Trophoblast cell (in vitro differentiated cells and primary cell): ENCODE data around the gene ATG7.

ENCODE experiments used
- DNase-seq, 2 donors: peaks; one replicate each; pipeline ENCODE4 v3.0.0-alpha.2; 2016
- H2AFZ ChIP-seq: 2 replicates; pipeline ENCODE4 v1.6.1; 2013; ENCODE audit warnings: low read length, moderate library complexity, mild to moderate bottlenecking; ENCODE audit not compliant: insufficient read depth, poor library complexity
- H2AK5ac ChIP-seq: 2 replicates; pipeline ENCODE4 v1.6.1; 2013; ENCODE audit warnings: mild to moderate bottlenecking, low read length
- H2BK120ac ChIP-seq: 2 replicates; pipeline ENCODE4 v1.6.1; 2013; ENCODE audit warnings: low read length, mild to moderate bottlenecking, moderate library complexity; ENCODE audit not compliant: insufficient read depth, poor library complexity
- H2BK12ac ChIP-seq: 2 replicates; pipeline ENCODE4 v1.6.1; 2013; ENCODE audit warnings: mild to moderate bottlenecking, low read length, moderate library complexity
- H2BK5ac ChIP-seq: 2 replicates; pipeline ENCODE4 v1.6.1; 2013; ENCODE audit warnings: low read length, low read depth, moderate library complexity, mild to moderate bottlenecking; ENCODE audit not compliant: poor library complexity
- H3K14ac ChIP-seq: 2 replicates; pipeline ENCODE4 v1.6.1; 2013; ENCODE audit warnings: mild to moderate bottlenecking, low read length
- H3K18ac ChIP-seq: 2 replicates; pipeline ENCODE4 v1.6.1; 2013; ENCODE audit warnings: mild to moderate bottlenecking, low read length
- H3K23ac ChIP-seq: 2 replicates; pipeline ENCODE4 v1.6.1; 2013; ENCODE audit warnings: low read length
- H3K27ac ChIP-seq: 2 replicates; pipeline ENCODE4 v1.5.1; 2013; ENCODE audit warnings: low read depth, mild to moderate bottlenecking, inconsistent platforms, low read length, moderate library complexity
- H3K27me3 ChIP-seq: 2 replicates; pipeline ENCODE4 v1.6.1; 2013; ENCODE audit warnings: inconsistent platforms, mild to moderate bottlenecking, low read length, moderate library complexity; ENCODE audit not compliant: insufficient read depth
- H3K36me3 ChIP-seq, 2 experiments: 1 replicate in 1 of 2; 2 replicates in 1 of 2; pipeline ENCODE4 v1.6.1; 2013; ENCODE audit warnings: low read length in 2 of 2, mild to moderate bottlenecking in 2 of 2, moderate library complexity in 1 of 2; ENCODE audit not compliant: insufficient read depth in 2 of 2, control insufficient read depth in 1 of 2
- H3K4ac ChIP-seq: 2 replicates; pipeline ENCODE4 v1.6.1; 2013; ENCODE audit warnings: low read depth, mild to moderate bottlenecking, low read length, moderate library complexity
- H3K4me1 ChIP-seq, 2 experiments: 1 replicate in 1 of 2; 2 replicates in 1 of 2; pipeline ENCODE4 v1.6.1; 2013; ENCODE audit warnings: low read length in 2 of 2, mild to moderate bottlenecking in 2 of 2, moderate library complexity in 1 of 2; ENCODE audit not compliant: insufficient read depth in 2 of 2, control insufficient read depth in 1 of 2
- H3K4me2 ChIP-seq: 2 replicates; pipeline ENCODE4 v1.6.1; 2013; ENCODE audit warnings: inconsistent platforms, mild to moderate bottlenecking, low read length, moderate library complexity
- H3K4me3 ChIP-seq: 2 replicates; pipeline ENCODE4 v1.5.1; 2013; ENCODE audit warnings: mild to moderate bottlenecking, low read depth, low read length, inconsistent platforms
- H3K79me1 ChIP-seq: one replicate; pipeline ENCODE4 v1.6.1; 2013; ENCODE audit warnings: low read length
- H3K79me2 ChIP-seq: 2 replicates; pipeline ENCODE4 v1.6.1; 2013; ENCODE audit warnings: low read length, mild to moderate bottlenecking; ENCODE audit not compliant: control insufficient read depth, insufficient read depth, poor library complexity
- H3K9ac ChIP-seq: 2 replicates; pipeline ENCODE4 v1.6.1; 2013; ENCODE audit warnings: mild to moderate bottlenecking, low read length
- H3K9me3 ChIP-seq: 2 replicates; pipeline ENCODE4 v1.6.1; 2013; ENCODE audit warnings: low read depth, mild to moderate bottlenecking, control low read depth, inconsistent platforms, low read length; ENCODE audit not compliant: insufficient read depth
- H4K12ac ChIP-seq: 2 replicates; pipeline ENCODE4 v1.6.1; 2013; ENCODE audit warnings: low read depth, mild to moderate bottlenecking, low read length, moderate library complexity
- H4K8ac ChIP-seq: 2 replicates; pipeline ENCODE4 v1.6.1; 2013; ENCODE audit warnings: low read depth, mild to moderate bottlenecking, low read length, moderate library complexity
- H4K91ac ChIP-seq: one replicate; pipeline ENCODE4 v1.6.1; 2013; ENCODE audit warnings: low read depth, mild to moderate bottlenecking, low read length, moderate library complexity
- WGBS: extraction: QIAGEN DNeasy Blood & Tissue Kit; methylation state at CpG from one replicate; pipeline ENCODE4 v1.1.7; 2013; ENCODE audit warnings: missing lambda C conversion rate; ENCODE audit not compliant: insufficient read length, insufficient coverage; ENCODE audit errors: extremely low coverage; 5-methylcytosine and 5-hydroxymethylcytosine counted together

ATG7 gene

GRCh38 chr3:11552289-11553264, 280.4 kb downstream of the ATG7 start:
- Histone ChIP-seq H4K12ac (no peak overlapping the region), H3K4me3 (no peak overlapping the region), H3K4me2 (no peak overlapping the region), H3K9me3 (peaks cover 3% of the 10 kb centered on the region), H2AFZ (no peak overlapping the region), H3K14ac (no peak overlapping the region), H4K8ac (no peak overlapping the region), H3K79me2 (no peaks in the 10 kb centered on the region), H3K79me1 (no peaks in the 10 kb centered on the region), H4K91ac (no peak overlapping the region), H3K4me1 (no peaks in the 10 kb centered on the region), H2BK12ac (no peak overlapping the region), H3K18ac (no peak overlapping the region), H3K27ac (no peak overlapping the region), H3K4ac (no peak overlapping the region), H2AK5ac (no peak overlapping the region), H3K23ac (no peak overlapping the region), H2BK5ac (no peak overlapping the region), H2BK120ac (no peak overlapping the region), H3K27me3 (no peaks in the 10 kb centered on the region), H3K9ac (no peak overlapping the region), H3K36me3 (peaks cover 44% of the 10 kb centered on the region in 2 experiments)
- WGBS, result no CpG with 5 or more reads among the region's 16 CpGs
- DNase-seq, result no peak

- no peak overlapping the region for H3K9ac ChIP-seq
- no peak overlapping the region for H4K12ac ChIP-seq
- H3K4me3 ChIP-seq, result no peak overlapping the region
- H3K79me2 ChIP-seq, result no peaks in the 10 kb centered on the region
- H2BK120ac ChIP-seq, result no peak overlapping the region
- no peak overlapping the region for H2BK5ac ChIP-seq
- H3K27me3 ChIP-seq, result no peaks in the 10 kb centered on the region
- no peak overlapping the region for H3K14ac ChIP-seq
- no peak overlapping the region for H3K23ac ChIP-seq
- H3K9me3 ChIP-seq, result peaks cover 3% of the 10 kb centered on the region
- H3K4me1 ChIP-seq, result no peaks in the 10 kb centered on the region
- H3K36me3 ChIP-seq, result peaks cover 50 to 51% of the 10 kb centered on the region in 2 experiments
- no peak overlapping the region for H4K8ac ChIP-seq
- H3K4me2 ChIP-seq, result no peak overlapping the region
- H4K91ac ChIP-seq, result no peak overlapping the region
- no peaks in the 10 kb centered on the region for H3K79me1 ChIP-seq
- no peak overlapping the region for H2BK12ac ChIP-seq
- no peak overlapping the region for H2AFZ ChIP-seq
- WGBS, result no CpG with 5 or more reads among the region's 17 CpGs
- H3K18ac ChIP-seq, result peak overlapping the region; percentile 39
- H3K4ac ChIP-seq, result no peak overlapping the region
- no peak overlapping the region for H2AK5ac ChIP-seq
- H3K27ac ChIP-seq, result no peak overlapping the region
- DNase-seq, result no peak
Observed at GRCh38 chr3:11553436-11554235, 281.4 kb downstream of the ATG7 start.

- Histone ChIP-seq H2AFZ (no peak overlapping the region), H4K8ac (no peak overlapping the region), H3K79me1 (no peaks in the 10 kb centered on the region), H2AK5ac (no peak overlapping the region), H3K9ac (no peak overlapping the region), H3K4me1 (no peaks in the 10 kb centered on the region), H2BK120ac (no peak overlapping the region), H3K4ac (no peak overlapping the region), H3K36me3 (peaks cover 56 to 57% of the 10 kb centered on the region in 2 experiments), H3K27ac (no peak overlapping the region), H3K79me2 (no peaks in the 10 kb centered on the region), H4K91ac (no peak overlapping the region), H4K12ac (no peak overlapping the region), H3K14ac (no peak overlapping the region), H3K18ac (no peak overlapping the region), H3K4me2 (no peak overlapping the region), H3K27me3 (no peaks in the 10 kb centered on the region), H3K9me3 (peaks cover 3% of the 10 kb centered on the region), H3K4me3 (no peak overlapping the region), H2BK5ac (no peak overlapping the region), H3K23ac (no peak overlapping the region), H2BK12ac (no peak overlapping the region)
- WGBS, result no CpG with 5 or more reads among the region's 3 CpGs
- no peak for DNase-seq
Observed at GRCh38 chr3:11554236-11554610, 282.0 kb downstream of the ATG7 start.

GRCh38 chr3:11554666-11555065, 282.5 kb downstream of the ATG7 start:
- no peak overlapping the region for H3K4ac ChIP-seq
- no peak overlapping the region for H2BK12ac ChIP-seq
- H3K27me3 ChIP-seq, result no peaks in the 10 kb centered on the region
- H2AK5ac ChIP-seq, result no peak overlapping the region
- no peak overlapping the region for H3K14ac ChIP-seq
- H3K79me2 ChIP-seq, result no peaks in the 10 kb centered on the region
- no peak overlapping the region for H3K18ac ChIP-seq
- no peak overlapping the region for H2BK120ac ChIP-seq
- H3K36me3 ChIP-seq, result peaks cover 60 to 62% of the 10 kb centered on the region in 2 experiments
- no peaks in the 10 kb centered on the region for H3K4me1 ChIP-seq
- H3K9me3 ChIP-seq, result peaks cover 5% of the 10 kb centered on the region
- no peaks in the 10 kb centered on the region for H3K79me1 ChIP-seq
- H3K4me3 ChIP-seq, result no peak overlapping the region
- no peak overlapping the region for H3K4me2 ChIP-seq
- no peak overlapping the region for H3K27ac ChIP-seq
- H4K8ac ChIP-seq, result no peak overlapping the region
- no peak overlapping the region for H4K12ac ChIP-seq
- H4K91ac ChIP-seq, result no peak overlapping the region
- DNase-seq, result no peak
- no peak overlapping the region for H3K9ac ChIP-seq
- no peak overlapping the region for H2BK5ac ChIP-seq
- H3K23ac ChIP-seq, result no peak overlapping the region
- H2AFZ ChIP-seq, result no peak overlapping the region
- WGBS, result no CpG with 5 or more reads among the region's 12 CpGs
